Right lobe of liver (tissue), 6 donors: Measurements from ENCODE around the gene UPB1. TPM values are rescaled to one million over a fixed set of nuclear protein-coding genes. Genes with fewer than 3 reads are reported as not detected.

Source experiments
- ATAC-seq, 4 donors: fragments of 200-7000 bp; cut with Tn5 transposase; one replicate each; pipeline ENCODE4 v1.9.1; 2020; ENCODE audit warnings: mild to moderate bottlenecking in 4 of 4, moderate library complexity in 4 of 4
- DNase-seq, 3 donors: peaks; one replicate each; pipeline ENCODE4 v3.0.0-alpha.2; 2020
- H3K27ac ChIP-seq, 3 donors: fragments of 200-600 bp; one replicate each; pipeline ENCODE4 v1.8.0; 2022
- H3K27me3 ChIP-seq, 2 donors: fragments of 200-600 bp; one replicate each; pipeline ENCODE4 v1.8.0; 2022
- H3K36me3 ChIP-seq, 4 donors: fragments of 200-600 bp; sonication (generic) in 1 of 4; one replicate each; pipeline versions ENCODE4 v1.5.1 to v1.8.0; 2017 to 2022; ENCODE audit warnings: control low read depth in 1 of 4
- H3K4me1 ChIP-seq, 4 donors: fragments of 200-600 bp; sonication (generic) in 1 of 4; one replicate each; pipeline versions ENCODE4 v1.5.1 to v1.8.0; 2017 to 2022; ENCODE audit warnings: control low read depth in 1 of 4
- H3K4me3 ChIP-seq, 3 donors: fragments of 200-600 bp; one replicate each; pipeline ENCODE4 v1.8.0; 2022
- H3K9me3 ChIP-seq, 4 donors: fragments of 200-600 bp; sonication (generic) in 1 of 4; one replicate each; pipeline versions ENCODE4 v1.5.1 to v1.8.0; 2017 to 2022; ENCODE audit warnings: control low read depth in 1 of 4
- CTCF ChIP-seq, 4 donors: fragments of 200-600 bp in 3 of 4; fragments of 450-650 bp in 1 of 4; IDR thresholded peaks; one replicate each; pipeline versions ENCODE4 v1.5.1 to v1.8.0; 2016 to 2022; ENCODE audit warnings: antibody characterized with exemption in 4 of 4, mild to moderate bottlenecking in 2 of 4
- POLR2A ChIP-seq: fragments of 450-650 bp; IDR thresholded peaks from one replicate; pipeline ENCODE4 v1.6.1; 2017; ENCODE audit warnings: antibody characterized with exemption, mild to moderate bottlenecking
- WGBS: methylation state at CpG from one replicate; pipeline ENCODE4 v1.1.6; 2018; ENCODE audit warnings: low coverage, low lambda C conversion rate; ENCODE audit not compliant: insufficient coverage; ENCODE audit errors: missing lambda C conversion rate; 5-methylcytosine and 5-hydroxymethylcytosine counted together
- intact Hi-C, 2 donors: fragments of 100-400 bp; cut with DNase I; formaldehyde crosslinking; loops; one replicate each; pipeline versions ENCODE4 v1.11.2 to v1.14.1; 2022
- total RNA-seq, 6 experiments: library from RNA; depleted of rRNA in 2 of 6; stranded (reverse); fragments of >200 nt in 2 of 6; fragmentation: NEBNext Ultra II Directional in 3 of 6; extraction: Animal tissue kit (Norgen Biotek cat#: 25700) in 3 of 6; gene quantifications; one replicate each; pipeline versions ENCODE4 v1.1.0 to v1.2.4, GENCODE V29; 2016 to 2023
- donor health status: DM: no; HTN: yes; CAD: no.
- donor health status: DM: no; HTN: no; CAD: no.
- donor health status: DM: no; HTN: no; CAD: no.
- donor health status: DM: no; HTN: yes; CAD: no.
- donor health status: DM: no; HTN: yes; CAD: no.

The UPB1 gene
- total RNA-seq, 6 experiments from 2014 or later: 50.6 to 169 (median 100) TPM

GRCh38 chr22:24501301-24502005, 6.3 kb downstream of the UPB1 start:
- Histone ChIP-seq H3K9me3 (no peaks in the 10 kb centered on the region), H3K27me3 (no peaks in the 10 kb centered on the region), H3K36me3 (peaks cover 0 to 37% (median 14%) of the 10 kb centered on the region in 4 donors), H3K4me3 (no peak overlapping the region), H3K4me1 (peaks cover 0 to 93% (median 37%) of the 10 kb centered on the region in 4 donors), H3K27ac (peak overlapping the region in 2 of 3 donors; percentile 83 to 90)
- ATAC-seq (no peak), DNase-seq (peak in 1 of 3 donors; percentile 48)
- 47% methylated on average over 6 of the region's 8 CpGs for WGBS
- TF ChIP-seq POLR2A: no peak
- no peak for TF ChIP-seq CTCF (IDR thresholded peaks at IDR 0.05)
- intact Hi-C loops: no loop called here

DNA sequence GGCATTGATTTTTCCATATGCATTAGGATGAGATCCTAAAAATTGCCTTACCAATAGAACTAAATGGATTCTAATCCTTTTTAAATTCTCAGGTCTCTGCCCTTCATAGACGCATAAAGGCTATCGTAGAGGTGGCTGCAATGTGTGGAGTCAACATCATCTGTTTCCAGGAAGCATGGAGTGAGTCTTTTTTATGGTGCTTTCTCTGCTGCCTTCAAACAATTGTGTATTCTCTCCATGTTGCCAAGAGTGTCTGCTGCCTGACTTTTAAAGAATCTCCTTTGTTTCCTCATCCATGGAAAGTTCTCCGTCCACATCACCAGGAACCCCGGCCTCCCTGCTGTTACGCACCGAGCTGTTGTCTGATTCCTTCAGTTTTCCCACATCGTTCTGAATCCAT, 6.9 kb downstream of the UPB1 start:
- peaks cover 0 to 37% (median 14%) of the 10 kb centered on the region in 4 donors for H3K36me3 ChIP-seq
- H3K9me3 ChIP-seq: no peaks in the 10 kb centered on the region
- DNase-seq (no peak), ATAC-seq (no peak)
- WGBS: 53% methylated on average over 4 of the region's 7 CpGs
- H3K4me3 ChIP-seq: no peak overlapping the region
- peak overlapping the region in 2 of 3 donors; percentile 11 to 78 for H3K27ac ChIP-seq
- peaks cover 0 to 99% (median 40%) of the 10 kb centered on the region in 4 donors for H3K4me1 ChIP-seq
- no peak for TF ChIP-seq CTCF (IDR thresholded peaks at IDR 0.05)
- TF ChIP-seq POLR2A: no peak
- H3K27me3 ChIP-seq: no peaks in the 10 kb centered on the region
- intact Hi-C loops: no loop called here

DNA sequence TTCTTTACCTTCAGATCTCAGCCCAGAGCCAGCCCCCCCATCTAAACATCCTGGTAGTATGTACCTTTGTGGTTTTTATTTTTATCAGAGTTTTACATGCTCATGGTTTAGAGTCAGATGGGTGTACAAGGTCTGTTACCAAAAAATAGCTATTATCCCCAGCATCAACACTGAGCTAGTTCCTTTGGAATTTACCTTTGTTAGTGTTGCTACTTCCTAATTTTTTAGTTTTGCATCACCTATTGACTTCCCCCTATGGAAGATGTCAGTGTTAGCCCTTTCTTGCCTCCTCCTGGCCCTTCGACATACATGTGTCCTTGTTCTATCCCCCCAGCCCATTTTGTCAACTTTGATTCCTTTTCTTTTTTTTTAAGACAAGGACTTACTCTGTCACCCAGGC, 7.4 kb downstream of the UPB1 start:
- peaks cover 0 to 99% (median 44%) of the 10 kb centered on the region in 4 donors for H3K4me1 ChIP-seq

DNA sequence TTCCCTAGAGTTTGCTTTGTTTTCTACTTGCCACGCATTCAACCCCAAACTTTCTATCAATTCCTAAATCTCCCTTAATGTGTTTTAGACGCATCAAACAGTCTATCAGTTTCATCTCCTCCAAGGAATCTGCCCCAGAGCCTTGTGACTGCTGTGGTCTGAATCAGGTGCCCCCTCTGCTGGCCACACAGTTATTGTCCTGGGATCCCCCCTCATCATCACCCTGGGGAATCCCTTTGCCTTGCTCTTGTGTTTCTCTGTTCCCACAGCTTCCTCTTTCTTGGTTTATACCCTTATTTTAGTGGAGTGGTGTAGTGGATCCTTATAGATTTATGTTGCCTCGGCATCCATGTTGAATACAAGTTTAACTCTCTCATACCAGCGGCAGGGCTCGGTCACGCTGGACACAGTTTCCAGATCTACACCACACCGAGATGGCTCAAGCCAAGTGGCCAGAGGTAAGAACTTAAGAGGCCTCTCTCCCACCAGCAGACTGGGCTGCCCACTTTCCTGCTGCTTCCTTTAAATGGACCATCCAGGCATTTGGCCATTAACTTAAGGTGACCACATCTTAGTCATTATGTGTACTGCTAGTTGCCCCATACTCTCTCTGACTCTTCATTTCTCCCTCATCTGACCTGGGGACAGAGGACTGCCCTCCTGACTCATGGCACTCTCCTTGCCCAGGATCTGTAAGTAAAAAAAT, 8.2 kb downstream of the UPB1 start:
- no peak overlapping the region for H3K4me3 ChIP-seq
- no peaks in the 10 kb centered on the region for H3K27me3 ChIP-seq
- TF ChIP-seq POLR2A (no peak), CTCF (IDR thresholded peaks at IDR 0.05) (peak; percentile 40 to 58 (median 54))
- ATAC-seq (peak in 1 of 4 donors; percentile 19), DNase-seq (peak in 2 of 3 donors; percentile 58 to 59)
- peak overlapping the region in 2 of 3 donors; percentile 32 to 78 for H3K27ac ChIP-seq
- no peaks in the 10 kb centered on the region for H3K9me3 ChIP-seq
- peaks cover 0 to 100% (median 47%) of the 10 kb centered on the region in 4 donors for H3K4me1 ChIP-seq
- H3K36me3 ChIP-seq: peaks cover 0 to 37% (median 14%) of the 10 kb centered on the region in 4 donors
- 72% methylated on average over 7 of the region's 7 CpGs for WGBS
- intact Hi-C loops: no loop called here

More for the DNA sequence above, 7.4 kb downstream of the UPB1 start:
- H3K36me3 ChIP-seq: peaks cover 0 to 37% (median 14%) of the 10 kb centered on the region in 4 donors
- H3K4me3 ChIP-seq: no peak overlapping the region
- H3K27ac ChIP-seq: peak overlapping the region in 1 of 3 donors; percentile 78
- no peaks in the 10 kb centered on the region for H3K9me3 ChIP-seq
- DNase-seq (no peak), ATAC-seq (no peak)
- intact Hi-C loops: no loop called here
- TF ChIP-seq CTCF (IDR thresholded peaks at IDR 0.05) (no peak), POLR2A (no peak)
- 71% methylated on average over 1 of the region's 1 CpG for WGBS
- H3K27me3 ChIP-seq: no peaks in the 10 kb centered on the region
